ENCODE results near the gene MORC1.

GRCh38 chr3:108973019-108973418, 144.9 kb downstream of the MORC1 start:
- TF ChIP-seq CTCF (IDR thresholded peaks at IDR 0.05; ENCODE audit: low read length) (no peak), EZH2 (IDR thresholded peaks at IDR 0.05; ENCODE audit: borderline replicate concordance, low read length) (no peak)

Data from OCI-LY1 (cell line).